ENCODE results near the gene ROBO1.

ROBO1 gene

DNA sequence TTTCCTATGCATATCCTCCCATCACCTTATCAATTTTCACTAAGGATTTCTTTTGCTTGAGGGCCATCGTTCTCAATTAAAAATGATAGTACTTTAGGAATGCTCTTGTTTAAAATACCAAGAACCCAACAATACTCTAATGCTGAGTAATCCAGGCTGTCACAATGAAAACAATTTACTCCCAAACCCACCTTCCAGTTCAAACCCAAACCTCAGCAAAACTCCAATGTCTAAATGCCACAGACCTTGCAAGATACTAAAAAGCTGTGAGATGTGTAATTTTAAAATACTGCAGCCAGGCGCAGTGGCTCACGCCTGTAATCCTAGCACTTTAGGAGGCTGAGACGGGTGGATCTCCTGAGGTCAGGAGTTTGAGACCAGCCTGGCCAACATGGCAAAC lies 889.8 kb downstream of the ROBO1 start:
- DNase-seq (ENCODE audit: low read depth in 2 of 2): no peak

DNA sequence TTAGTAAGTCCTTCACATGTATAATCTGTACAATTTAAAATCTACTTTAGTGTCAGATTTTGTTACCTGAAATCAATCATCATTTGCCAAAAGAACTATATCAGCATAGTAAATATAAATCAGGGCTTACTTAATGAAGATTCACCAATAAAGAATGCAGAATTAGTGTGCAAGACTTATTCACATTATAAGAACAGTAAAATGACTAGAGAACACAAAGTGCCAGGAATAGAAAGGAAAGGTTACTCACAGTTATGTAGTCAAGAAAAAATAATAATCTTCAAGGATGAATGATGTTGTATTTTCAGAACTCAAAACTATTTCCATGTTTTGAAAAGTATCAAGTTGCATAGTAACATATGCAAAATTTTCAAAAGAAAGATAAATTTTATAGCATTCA lies 891.9 kb downstream of the ROBO1 start:
- no peak for DNase-seq (ENCODE audit: low read depth in 2 of 2)

DNA sequence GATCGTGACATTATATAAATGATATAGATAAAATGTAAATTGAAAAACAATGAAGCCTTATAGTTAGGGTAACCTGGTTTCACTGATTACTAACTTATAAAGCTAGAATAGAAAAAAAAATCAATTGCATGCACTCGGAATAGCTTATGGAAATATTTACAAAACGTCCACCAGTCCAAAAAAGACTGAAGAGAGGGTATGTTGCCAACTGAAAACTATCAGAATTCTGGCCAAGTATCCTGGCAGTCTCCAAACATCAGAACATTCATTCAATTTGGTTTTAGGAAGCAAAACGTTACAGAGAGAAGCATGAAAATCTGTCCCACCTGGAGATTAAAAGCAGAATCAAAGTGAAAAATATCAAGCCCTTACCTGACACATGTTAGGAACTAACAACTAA lies 892.4 kb downstream of the ROBO1 start:
- no peak for DNase-seq (ENCODE audit: low read depth in 2 of 2)

DNA sequence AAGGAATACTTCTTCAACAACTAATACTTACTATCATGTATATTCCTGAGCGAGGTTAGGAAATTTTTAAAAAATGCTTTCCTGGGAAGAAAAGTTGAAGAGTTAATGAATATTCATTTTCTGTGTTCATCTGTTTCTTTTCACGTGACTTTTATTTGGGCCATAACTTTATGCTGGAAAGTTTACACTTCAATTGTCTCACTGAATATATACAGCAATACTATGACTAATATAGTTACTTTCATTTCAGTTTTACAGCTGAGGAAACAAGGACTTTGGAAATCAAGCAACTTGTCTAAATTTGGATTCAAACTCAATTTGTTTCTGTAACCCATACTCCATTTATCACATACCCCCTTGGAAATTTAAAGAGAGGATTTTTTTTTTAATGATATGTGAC lies 894.2 kb downstream of the ROBO1 start:
- no peak for DNase-seq (ENCODE audit: low read depth in 2 of 2)

DNA sequence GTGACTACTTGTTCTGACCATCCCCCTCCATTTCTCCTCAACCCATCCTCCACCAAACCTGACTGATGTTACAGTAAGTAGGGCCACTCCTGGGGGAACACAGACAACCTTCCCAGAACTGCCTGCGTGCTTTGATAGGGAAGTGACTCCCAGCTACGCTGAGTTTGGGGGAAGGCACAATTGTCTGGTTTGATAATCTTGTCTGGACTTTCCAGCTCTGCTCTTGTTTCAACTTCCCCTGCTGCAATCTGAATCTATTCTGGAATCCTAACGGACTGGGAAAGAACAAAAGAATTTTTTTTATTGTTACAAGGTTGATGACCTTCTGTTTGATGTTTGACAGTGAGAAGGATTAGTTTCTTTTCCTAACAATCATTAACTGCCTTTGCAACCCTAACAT lies 895.6 kb downstream of the ROBO1 start:
- no peak for DNase-seq (ENCODE audit: low read depth in 2 of 2)

DNA sequence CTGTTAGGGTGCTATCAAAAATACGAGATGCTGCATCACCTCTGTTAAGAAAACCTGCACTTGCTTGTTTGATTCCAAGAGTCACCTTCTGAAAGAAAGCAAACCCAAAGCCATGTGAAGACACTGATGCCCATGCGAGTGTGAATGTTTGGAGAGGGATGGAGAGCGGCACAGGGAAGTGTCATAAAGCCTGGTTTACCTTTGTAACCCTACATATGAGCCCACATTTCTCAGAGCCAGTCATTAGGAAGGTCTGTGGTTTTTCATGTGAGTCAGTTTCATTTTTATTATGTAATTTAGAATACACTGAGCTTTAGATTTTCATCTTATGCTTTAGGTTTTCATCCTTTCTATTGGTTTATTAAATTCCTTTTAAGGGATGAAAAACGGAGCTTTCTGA lies 896.8 kb downstream of the ROBO1 start:
- no peak for DNase-seq (ENCODE audit: low read depth in 2 of 2)

DNA sequence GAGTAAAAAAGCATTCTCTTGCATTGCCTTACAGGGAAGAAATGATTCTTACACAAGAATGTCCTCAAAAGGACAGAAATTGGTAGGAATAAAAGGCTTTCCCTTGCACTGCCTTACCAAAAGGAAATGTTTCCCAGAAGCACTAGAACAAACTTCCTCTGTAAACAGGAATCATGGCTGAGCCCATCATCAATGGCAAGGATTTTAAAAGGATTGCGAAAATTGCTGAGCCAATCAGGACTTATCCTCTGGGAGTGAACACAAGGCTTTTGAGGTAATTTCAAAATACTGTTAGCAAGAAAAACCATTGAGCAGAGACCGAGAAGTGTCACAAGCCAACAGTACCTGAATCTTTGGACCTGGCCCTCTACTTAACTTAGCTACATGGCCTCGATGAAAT lies 897.3 kb downstream of the ROBO1 start:
- no peak for DNase-seq (ENCODE audit: low read depth in 2 of 2)

DNA sequence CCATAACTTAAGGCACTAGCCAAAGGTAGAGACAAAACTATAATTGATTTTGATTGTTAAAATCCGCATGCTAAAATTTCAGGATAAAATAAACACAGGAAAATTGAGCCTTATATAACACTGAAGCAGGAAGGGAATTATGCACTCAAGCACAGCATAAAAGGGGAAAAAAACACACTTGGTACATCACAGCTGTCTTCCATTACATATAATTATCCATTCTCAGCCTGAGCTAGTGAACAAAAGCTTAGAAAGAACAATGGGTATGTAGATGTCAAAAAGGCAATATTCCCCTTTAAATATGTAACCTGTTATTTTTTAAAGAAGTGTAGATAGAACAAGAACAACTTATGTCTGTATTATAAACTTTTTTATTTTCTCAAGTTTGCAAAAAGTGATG lies 899.2 kb downstream of the ROBO1 start:
- no peak for DNase-seq (ENCODE audit: low read depth in 2 of 2)

DNA sequence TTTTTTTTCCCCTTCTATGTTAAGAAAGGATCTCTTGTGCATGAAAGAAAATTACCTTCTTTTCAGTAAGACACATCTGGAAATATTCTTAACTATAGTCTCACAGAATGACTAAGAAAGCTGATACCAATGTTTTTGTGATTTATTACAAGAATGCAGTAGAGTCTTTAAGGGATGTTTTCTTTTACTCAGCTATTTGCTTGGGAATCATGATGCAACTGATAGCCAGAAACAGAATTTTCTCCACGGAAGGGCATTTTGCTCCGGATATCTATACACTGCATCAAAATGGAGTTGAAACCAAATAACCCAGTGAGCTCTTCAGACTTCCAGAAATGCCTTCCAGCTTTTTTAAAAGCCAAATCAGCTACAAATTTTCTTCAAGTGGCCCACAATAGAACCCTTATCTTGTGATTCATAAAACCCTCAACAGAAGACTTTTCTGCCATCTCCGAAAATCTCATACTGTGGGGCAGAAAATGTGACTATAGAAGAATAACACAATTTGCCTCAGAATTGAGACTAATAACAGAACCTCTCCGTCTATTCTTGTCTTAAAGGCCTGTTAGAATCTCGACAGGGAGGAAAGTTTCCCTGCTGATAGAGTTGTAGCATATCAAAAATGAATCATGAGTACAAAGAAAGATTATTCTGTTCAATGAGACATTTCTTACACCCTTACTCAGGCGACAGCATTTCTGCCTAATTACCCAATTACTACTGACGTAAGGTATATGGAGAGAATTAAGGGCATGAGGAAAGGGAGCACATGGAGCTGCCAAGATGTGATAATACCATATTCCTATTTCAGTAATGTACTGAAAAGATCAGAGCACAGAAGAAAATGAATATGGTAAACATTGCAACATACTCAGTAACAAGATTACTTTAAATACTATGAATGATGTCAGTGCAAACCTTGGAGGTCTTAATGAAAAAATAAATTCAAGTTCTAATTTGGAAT lies 900.1 kb downstream of the ROBO1 start:
- no peak for DNase-seq (ENCODE audit: low read depth in 2 of 2)

DNA sequence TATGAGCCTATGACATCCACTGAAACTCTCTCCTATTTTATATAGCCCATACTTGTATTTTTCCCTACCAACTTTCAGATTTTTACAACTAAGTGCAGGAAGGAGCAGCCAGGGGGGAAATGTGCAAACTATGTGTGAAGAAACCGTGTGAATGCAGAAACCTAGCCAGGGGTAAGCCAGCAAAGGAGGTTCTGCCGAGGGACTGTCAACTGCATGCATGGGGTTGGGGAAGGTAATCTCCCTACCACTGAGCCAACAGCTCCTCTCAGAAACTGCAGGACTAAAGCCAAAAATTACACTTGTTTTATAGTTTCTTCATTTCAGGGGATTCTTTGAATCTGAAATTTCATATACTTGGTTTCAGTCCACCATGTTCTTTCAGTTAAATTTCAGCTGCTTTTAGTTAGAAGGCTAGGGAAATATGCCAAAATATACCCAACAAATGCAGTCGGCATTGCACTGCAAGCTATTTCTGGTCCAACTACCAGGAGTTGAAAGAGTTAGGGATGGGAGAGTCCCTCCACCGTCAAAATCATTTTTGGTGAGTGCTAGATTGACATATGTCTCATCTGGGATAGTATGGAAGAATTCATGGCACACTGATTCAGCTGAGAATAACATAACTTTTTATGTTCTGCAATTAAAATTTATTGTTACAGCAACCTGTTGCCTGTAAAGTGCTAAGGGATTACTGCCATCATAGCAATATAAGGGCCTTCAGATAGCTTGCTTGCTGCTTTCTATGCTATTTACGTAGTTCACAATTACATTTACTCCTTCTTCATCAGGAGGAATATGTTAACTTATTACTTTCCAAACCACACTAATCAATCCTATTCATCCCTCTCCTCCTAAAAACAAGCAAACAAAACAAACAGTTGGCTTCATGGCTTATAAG lies 904.2 kb downstream of the ROBO1 start:
- no peak for DNase-seq (ENCODE audit: low read depth in 2 of 2)

DNA sequence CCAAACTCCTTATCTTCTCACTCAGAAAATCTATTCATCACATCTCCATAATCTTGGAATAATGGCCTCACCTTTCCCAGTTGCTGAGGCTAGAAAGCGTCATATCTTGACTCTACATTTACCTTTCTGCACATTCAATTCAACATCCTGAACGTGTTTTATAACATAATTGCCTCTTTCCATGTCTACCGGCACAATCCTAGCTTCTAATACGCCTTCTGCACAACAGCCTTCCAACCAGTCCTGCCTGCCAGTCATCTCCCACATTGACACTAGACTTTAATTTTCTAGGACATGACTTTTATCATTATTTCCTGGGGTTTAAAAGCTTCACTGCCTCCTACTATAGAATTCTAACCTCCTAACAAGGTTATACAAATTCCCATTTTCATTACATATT lies 906.6 kb downstream of the ROBO1 start:
- no peak for DNase-seq (ENCODE audit: low read depth in 2 of 2)

DNA sequence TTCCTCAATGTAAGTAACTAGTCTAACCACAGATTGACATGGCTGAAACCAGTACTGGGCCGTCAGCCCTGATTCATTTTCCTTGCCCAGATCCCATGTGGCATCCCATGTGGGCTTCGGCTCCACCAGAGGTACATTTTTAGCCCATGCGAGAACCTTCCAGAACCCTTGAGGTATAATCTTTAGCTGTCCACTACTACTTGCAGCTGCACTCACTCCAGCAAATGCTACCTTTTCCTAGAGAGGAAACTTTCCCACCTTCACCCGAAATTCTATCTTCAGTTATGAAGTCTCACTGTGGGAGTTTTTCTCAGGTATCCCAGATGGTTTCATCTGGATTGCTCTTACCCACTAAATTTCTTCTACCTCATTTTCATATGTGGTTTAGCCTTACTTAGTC lies 907.2 kb downstream of the ROBO1 start:
- no peak for DNase-seq (ENCODE audit: low read depth in 2 of 2)

DNA sequence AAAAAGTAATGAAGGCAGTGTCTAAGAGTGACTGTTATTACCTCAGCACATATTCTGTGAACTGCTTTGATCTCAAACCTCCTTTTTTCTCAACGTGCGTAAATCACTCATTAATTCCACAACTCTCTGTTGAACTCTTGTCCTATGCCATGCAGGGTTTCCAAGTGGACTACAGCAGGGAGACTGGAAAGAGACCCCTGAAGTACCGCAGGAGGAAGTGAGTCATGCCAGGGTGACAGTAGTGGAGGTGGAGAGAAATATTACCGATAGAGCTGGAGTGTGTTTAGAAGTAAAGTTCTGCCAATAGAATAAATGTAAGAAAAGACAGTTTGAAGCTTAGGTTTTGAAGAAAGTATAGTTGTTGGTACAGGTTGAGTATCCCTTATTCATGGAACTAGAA lies 908.9 kb downstream of the ROBO1 start:
- no peak for DNase-seq (ENCODE audit: low read depth in 2 of 2)

DNA sequence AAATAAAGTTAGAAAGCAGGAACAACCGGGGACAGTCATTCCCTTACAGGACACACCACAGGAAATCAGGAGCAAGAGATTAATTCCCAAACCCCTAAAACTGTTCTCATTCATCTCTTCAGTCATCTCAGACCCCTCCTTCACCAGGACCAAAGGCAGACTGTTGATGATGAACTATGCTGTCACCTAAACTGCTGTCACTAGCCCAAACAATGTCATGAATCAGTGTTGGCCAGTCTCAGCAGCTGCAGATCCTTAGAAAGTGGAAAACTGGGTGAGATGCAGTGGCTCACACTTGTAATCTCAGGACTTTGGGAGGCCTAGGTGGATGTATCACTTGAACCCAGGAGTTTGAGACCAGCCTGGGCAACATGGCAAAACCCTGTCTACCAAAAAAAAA lies 909.6 kb downstream of the ROBO1 start:
- no peak for DNase-seq (ENCODE audit: low read depth in 2 of 2)

DNA sequence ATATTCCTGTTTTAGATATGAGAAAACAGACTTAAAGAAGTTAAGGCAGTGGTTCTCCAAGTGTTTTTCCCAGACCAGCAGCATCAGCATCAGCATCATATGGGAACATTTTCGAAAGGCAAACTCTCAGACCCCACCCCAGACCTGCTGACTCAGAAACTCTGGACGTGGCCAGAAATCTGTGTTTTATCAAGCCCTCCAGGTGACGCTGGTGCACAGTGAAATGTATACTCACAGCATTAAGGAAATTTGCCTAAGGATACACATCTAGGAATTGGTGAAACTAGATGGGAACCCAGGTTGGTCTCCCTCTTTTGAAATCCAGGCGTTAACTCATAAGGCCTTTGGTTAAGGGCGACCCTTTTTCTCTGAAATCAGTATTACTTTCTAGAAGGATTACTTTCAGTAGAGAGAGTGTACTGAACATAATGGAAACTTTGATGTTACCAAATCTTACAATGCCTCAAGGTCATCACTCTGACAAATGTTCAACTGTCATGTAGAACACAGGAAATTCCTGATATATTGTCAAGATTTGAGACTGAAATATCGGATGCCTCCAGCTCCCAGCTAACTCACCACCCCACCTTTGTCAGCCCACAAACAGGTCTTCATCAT lies 910.2 kb downstream of the ROBO1 start:
- DNase-seq (ENCODE audit: low read depth in 2 of 2): no peak

DNA sequence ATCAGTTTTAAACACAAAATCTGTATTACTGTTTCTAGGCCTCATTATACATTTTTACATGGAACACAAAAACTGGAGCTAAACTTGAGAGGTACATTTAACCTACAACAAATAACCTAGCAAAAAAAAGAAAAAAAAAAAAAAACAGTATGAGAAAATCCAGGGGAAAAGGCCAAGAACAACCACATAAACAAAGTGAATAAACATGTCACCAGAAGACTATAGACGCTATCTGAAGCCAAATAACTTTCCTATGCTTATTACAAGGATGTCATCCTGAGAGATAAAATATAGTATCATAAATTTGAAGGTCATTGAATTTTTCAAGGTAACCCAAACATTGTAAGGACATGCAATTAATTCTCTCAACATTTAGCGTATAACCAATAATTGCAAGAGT lies 911.6 kb downstream of the ROBO1 start:
- no peak for DNase-seq (ENCODE audit: low read depth in 2 of 2)

DNA sequence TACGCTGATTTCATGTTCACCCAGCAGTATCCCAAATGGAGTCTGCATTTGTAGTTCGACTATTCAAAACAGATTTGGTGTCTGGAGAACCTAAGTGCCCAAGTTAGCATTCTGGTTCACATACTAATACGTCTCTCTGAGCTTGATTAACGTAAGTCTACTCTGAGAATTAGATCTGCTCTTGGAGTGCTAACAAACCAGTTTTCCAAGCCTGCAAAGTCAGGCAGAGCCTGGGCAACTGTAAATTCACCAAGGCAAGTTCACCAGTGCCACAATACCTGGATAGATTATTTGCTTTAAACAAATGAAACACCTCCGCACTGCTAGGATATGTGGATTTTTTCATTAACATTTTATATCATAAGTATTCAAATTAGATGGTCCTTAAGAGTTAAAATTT lies 912.6 kb downstream of the ROBO1 start:
- no peak for DNase-seq (ENCODE audit: low read depth in 2 of 2)

DNA sequence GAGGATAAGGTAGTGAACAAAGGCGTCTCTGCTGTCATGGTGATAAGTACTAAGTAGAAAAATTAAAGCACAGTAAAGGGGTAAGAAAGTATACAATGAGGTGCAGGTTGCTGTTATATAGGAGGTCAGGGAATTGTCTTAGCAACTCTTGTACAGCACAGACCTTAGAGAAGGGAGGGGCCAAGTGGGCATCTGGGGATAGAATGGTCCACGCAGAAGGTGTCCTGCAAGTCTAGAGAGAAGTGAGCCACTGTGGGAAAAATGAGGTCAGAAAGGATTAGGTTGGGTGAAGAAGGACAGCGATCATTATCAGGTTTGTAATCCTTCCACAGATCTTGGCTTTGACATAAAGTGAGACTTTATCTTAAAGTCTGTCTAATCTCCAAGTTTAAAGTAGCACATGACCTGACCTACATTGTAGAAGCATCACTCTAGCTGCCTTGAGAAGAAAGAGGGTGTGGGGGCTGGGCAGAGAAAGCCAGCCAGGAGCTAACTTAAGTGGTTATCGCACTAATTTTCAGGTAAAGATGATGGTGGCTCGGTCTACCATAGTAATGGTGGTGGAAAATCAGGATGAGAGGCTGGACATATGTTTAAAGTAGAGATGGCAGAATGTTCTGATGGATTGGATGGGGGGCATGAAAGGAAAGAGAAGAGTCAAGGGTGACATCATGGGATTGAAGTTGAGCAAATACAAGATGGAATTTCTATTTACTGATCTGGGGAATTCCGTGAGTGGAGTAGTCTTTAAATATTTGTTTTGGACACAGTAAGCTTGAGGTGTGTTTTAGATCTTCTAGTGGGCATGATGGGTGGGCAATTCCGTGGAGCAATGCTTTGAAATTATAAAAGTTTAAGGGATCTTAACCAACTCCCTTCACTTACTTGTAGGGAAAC lies 919.2 kb downstream of the ROBO1 start:
- DNase-seq (ENCODE audit: low read depth in 2 of 2): no peak

DNA sequence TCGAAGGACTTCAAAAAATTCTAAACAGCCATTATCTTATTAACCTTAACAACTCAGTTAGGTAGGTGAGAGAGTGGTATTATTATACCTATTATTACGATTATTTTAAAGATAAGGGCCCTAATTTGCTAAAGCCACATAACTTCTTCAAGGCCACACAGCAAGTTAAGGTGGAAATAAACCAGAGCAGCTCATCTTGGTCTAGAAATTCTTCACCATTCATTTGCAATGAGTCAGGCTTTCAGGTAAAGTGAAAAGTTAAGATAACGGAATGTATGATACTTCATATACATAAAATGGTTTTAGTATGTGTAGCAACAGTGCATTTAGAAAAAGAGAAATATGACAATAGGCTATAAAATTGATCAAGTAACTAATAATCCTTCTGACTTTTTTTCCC lies 920.2 kb downstream of the ROBO1 start:
- no peak for DNase-seq (ENCODE audit: low read depth in 2 of 2)

DNA sequence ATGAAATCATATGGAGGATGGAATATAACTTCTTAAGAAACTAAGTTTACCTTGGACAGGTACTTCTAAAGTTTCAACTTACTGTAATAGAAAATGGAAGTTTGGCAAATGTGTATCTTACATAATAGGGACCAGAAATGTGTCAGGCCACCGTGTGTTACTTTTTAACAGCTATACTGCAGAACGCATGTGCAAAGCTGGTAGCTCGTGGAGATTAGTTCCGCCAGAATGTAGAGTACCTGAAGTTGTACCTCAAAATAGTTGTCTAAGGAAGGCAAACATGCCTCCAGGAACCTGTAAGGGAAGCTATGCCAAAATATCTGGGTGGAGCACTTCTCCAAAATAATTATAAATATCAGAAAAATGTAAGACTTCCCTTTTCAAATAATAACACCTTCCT lies 920.6 kb downstream of the ROBO1 start:
- DNase-seq (ENCODE audit: low read depth in 2 of 2): no peak

DNA sequence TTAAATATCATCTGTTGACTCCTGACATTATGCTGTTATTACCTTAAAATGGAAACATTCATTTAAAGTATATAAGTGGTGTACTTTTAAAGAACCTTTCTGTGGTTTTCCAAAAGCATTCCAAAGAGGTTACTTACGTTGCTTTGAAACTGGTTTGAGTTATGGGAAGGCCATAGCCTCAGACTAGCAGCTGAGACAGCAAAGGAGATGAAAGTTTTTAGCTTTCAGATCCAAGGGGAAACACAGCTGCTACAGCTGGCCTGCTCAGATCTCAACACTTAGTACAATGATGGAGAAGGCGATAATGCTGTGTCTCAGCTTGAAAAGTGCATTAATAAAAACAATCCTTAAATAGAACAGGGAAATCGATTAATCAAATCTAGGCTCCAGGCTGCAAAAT lies 921.1 kb downstream of the ROBO1 start:
- DNase-seq (ENCODE audit: low read depth in 2 of 2): no peak

All from stimulated activated CD8-positive, alpha-beta memory T cell treated with anti-CD3 and anti-CD28 coated beads, Interleukin-2, amount 100 ng/mL, for 1 hour (primary cell).